Right atrium auricular region (tissue), 2 donors: ENCODE results near the gene CEP131. TPM values are rescaled to one million over a fixed set of nuclear protein-coding genes. Genes with fewer than 3 reads are reported as not detected.

Experiments
- DNase-seq: peaks from one replicate; pipeline ENCODE4 v3.0.0-alpha.2; 2019; ENCODE audit warnings: low spot score
- H3K27ac ChIP-seq, 2 donors: fragments of 200-600 bp; sonication (generic); 1 replicate in 1 of 2; 2 replicates in 1 of 2; pipeline ENCODE4 v1.5.1; 2016 to 2019
- H3K27me3 ChIP-seq, 2 donors: fragments of 200-600 bp; sonication (generic); one replicate each; pipeline versions ENCODE4 v1.5.1 to v1.6.0; 2017 to 2019
- H3K36me3 ChIP-seq: fragments of 200-600 bp; sonication (generic); one replicate; pipeline ENCODE4 v1.5.1; 2016
- H3K4me1 ChIP-seq, 2 donors: fragments of 200-600 bp; sonication (generic); one replicate each; pipeline versions ENCODE4 v1.5.1 to v1.6.0; 2017 to 2019
- H3K4me3 ChIP-seq, 2 donors: fragments of 200-600 bp; sonication (generic); 1 replicate in 1 of 2; 2 replicates in 1 of 2; pipeline ENCODE4 v1.5.1; 2017 to 2019; ENCODE audit warnings: mild to moderate bottlenecking in 1 of 2, moderate library complexity in 1 of 2
- H3K9me3 ChIP-seq, 2 donors: fragments of 200-600 bp; sonication (generic); one replicate each; pipeline ENCODE4 v1.5.1; 2019
- CTCF ChIP-seq, 2 donors: fragments of 200-600 bp; sonication (generic); IDR thresholded peaks; one replicate each; pipeline ENCODE4 v1.5.1; 2019; ENCODE audit warnings: antibody characterized with exemption in 2 of 2
- total RNA-seq, 2 donors: library from RNA; depleted of rRNA; stranded (reverse); fragments of >200 nt; gene quantifications; one replicate each; pipeline ENCODE4 v1.1.0, GENCODE V29; 2016

The CEP131 gene
- total RNA-seq, 2 donors from 2014 or later: 5.5 to 6.2 TPM

- Histone ChIP-seq H3K27ac (no peak overlapping the region), H3K4me3 (no peak overlapping the region), H3K9me3 (no peaks in the 10 kb centered on the region), H3K4me1 (no peaks in the 10 kb centered on the region), H3K27me3 (no peaks in the 10 kb centered on the region), H3K36me3 (no peaks in the 10 kb centered on the region)
- DNase-seq: no peak
- no peak for TF ChIP-seq CTCF (IDR thresholded peaks at IDR 0.05)
Observed at GRCh38 chr17:81212365-81212764, 10.4 kb downstream of the CEP131 start.

- Histone ChIP-seq H3K27ac (no peak overlapping the region), H3K9me3 (no peaks in the 10 kb centered on the region), H3K4me1 (no peaks in the 10 kb centered on the region), H3K36me3 (no peaks in the 10 kb centered on the region), H3K4me3 (no peak overlapping the region), H3K27me3 (no peaks in the 10 kb centered on the region)
- no peak for DNase-seq
- no peak for TF ChIP-seq CTCF (IDR thresholded peaks at IDR 0.05)
Observed at GRCh38 chr17:81210868-81211267, 11.9 kb downstream of the CEP131 start.

DNA sequence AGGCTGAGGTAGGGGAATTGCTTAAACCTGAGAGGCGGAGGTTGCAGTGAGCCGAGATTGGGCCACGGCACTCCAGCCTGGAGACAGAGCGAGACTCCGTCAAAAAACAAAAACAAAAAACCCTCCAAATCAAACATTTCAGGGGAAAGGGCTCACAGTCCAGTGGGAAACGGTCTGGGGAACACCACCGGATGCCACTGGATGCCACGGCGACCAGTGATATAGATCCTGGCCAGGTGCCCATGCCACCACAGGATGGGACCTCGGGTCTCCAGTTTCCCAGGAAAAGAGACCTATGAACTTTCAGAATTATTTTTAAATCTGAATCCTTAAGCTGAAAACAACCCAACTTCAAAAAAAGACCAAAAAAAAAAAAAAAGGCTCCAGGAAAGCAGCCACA lies 12.3 kb downstream of the CEP131 start:
- no peak for DNase-seq
- Histone ChIP-seq H3K4me3 (no peak overlapping the region), H3K27ac (no peak overlapping the region), H3K36me3 (no peaks in the 10 kb centered on the region), H3K4me1 (no peaks in the 10 kb centered on the region), H3K27me3 (no peaks in the 10 kb centered on the region), H3K9me3 (no peaks in the 10 kb centered on the region)
- TF ChIP-seq CTCF (IDR thresholded peaks at IDR 0.05): no peak

GRCh38 chr17:81209141-81209540 lies 13.6 kb downstream of the CEP131 start:
- no peaks in the 10 kb centered on the region for H3K9me3 ChIP-seq

DNA sequence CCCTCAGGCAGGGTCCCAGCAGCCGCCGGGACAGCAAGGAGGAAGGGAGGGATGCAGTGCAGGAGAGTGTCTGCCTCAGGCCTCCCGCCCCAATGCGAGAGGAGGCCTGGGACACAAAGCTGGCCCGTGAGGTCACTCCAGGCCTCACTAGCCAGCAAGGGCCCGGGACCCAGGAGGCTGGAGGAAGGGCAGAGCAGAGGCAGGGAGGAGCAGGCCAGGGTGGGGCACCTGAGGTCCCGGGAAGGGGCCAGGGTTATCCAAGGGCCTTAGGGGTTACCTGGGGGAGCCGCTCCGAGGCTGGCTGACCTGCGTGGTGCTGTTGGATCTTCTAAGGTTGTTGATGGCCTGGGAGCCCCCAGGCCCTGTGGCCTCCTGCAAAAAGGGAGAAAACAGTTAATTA lies 14.1 kb downstream of the CEP131 start:
- no peaks in the 10 kb centered on the region for H3K4me1 ChIP-seq
- no peaks in the 10 kb centered on the region for H3K9me3 ChIP-seq
- H3K27me3 ChIP-seq: no peaks in the 10 kb centered on the region
- no peak overlapping the region for H3K4me3 ChIP-seq
- H3K36me3 ChIP-seq: no peaks in the 10 kb centered on the region
- no peak for TF ChIP-seq CTCF (IDR thresholded peaks at IDR 0.05)
- DNase-seq: no peak
- H3K27ac ChIP-seq: no peak overlapping the region

More at GRCh38 chr17:81209141-81209540, 13.6 kb downstream of the CEP131 start:
- Histone ChIP-seq H3K27me3 (no peaks in the 10 kb centered on the region), H3K36me3 (no peaks in the 10 kb centered on the region), H3K27ac (no peak overlapping the region), H3K4me1 (no peaks in the 10 kb centered on the region), H3K4me3 (no peak overlapping the region)
- no peak for DNase-seq
- TF ChIP-seq CTCF (IDR thresholded peaks at IDR 0.05): no peak
